Uterus (tissue), 2 donors: Measurements from ENCODE around the gene HTT-AS.

ENCODE experiments used
- CTCF ChIP-seq, 4 experiments: fragments of 200-600 bp in 2 of 4; fragments of 450-650 bp in 2 of 4; sonication (generic) in 2 of 4; IDR thresholded peaks; one replicate each; pipeline ENCODE4 v1.5.1; 2016 to 2019; ENCODE audit warnings: antibody characterized with exemption in 4 of 4, mild to moderate bottlenecking in 2 of 4, moderate library complexity in 1 of 4
- POLR2A ChIP-seq, 2 donors: fragments of 450-650 bp; IDR thresholded peaks; one replicate each; pipeline ENCODE4 v1.6.1; 2016; ENCODE audit warnings: antibody characterized with exemption in 2 of 2, mild to moderate bottlenecking in 1 of 2, moderate library complexity in 1 of 2

- TF ChIP-seq CTCF (IDR thresholded peaks at IDR 0.05) (no peak), POLR2A (IDR thresholded peaks at IDR 0.05) (no peak)
These were observed 38.7 kb downstream of the HTT-AS start for GRCh38 chr4:3035674-3036073.
